Vagina (tissue), 2 donors: ENCODE results near the gene TOMM5. TPM values are rescaled to one million over a fixed set of nuclear protein-coding genes. Genes with fewer than 3 reads are reported as not detected.

Experiments
- DNase-seq, 2 donors: peaks; one replicate each; pipeline ENCODE4 v3.0.0-alpha.2; 2017; ENCODE audit errors: extremely low spot score in 2 of 2
- H3K27ac ChIP-seq: fragments of 200-600 bp; sonication (generic); one replicate; pipeline ENCODE4 v1.5.1; 2019
- H3K27me3 ChIP-seq: fragments of 200-600 bp; sonication (generic); one replicate; pipeline ENCODE4 v1.5.1; 2019
- H3K36me3 ChIP-seq, 2 donors: fragments of 200-600 bp; sonication (generic); one replicate each; pipeline ENCODE4 v1.5.1; 2017 to 2019
- H3K4me1 ChIP-seq: fragments of 200-600 bp; sonication (generic); one replicate; pipeline ENCODE4 v1.5.1; 2019
- H3K4me3 ChIP-seq, 2 donors: fragments of 200-600 bp; sonication (generic); 1 replicate in 1 of 2; 2 replicates in 1 of 2; pipeline ENCODE4 v1.5.1; 2016 to 2019
- H3K9me3 ChIP-seq: fragments of 200-600 bp; sonication (generic); one replicate; pipeline ENCODE4 v1.5.1; 2019
- CTCF ChIP-seq, 3 experiments: fragments of 450-650 bp in 2 of 3; fragments of 200-600 bp in 1 of 3; sonication (generic) in 1 of 3; IDR thresholded peaks; one replicate each; pipeline ENCODE4 v1.5.1; 2017 to 2019; ENCODE audit warnings: antibody characterized with exemption in 3 of 3, mild to moderate bottlenecking in 2 of 3, moderate library complexity in 2 of 3
- POLR2A ChIP-seq, 2 donors: fragments of 450-650 bp; IDR thresholded peaks; one replicate each; pipeline ENCODE4 v1.6.1; 2017; ENCODE audit warnings: antibody characterized with exemption in 2 of 2, mild to moderate bottlenecking in 2 of 2, moderate library complexity in 2 of 2
- POLR2AphosphoS5 ChIP-seq, 2 donors: sonication (generic); formaldehyde crosslinking; IDR thresholded peaks; one replicate each; pipeline ENCODE4 v1.9.0; 2017; ENCODE audit warnings: antibody characterized with exemption in 2 of 2, mild to moderate bottlenecking in 2 of 2, low read depth in 1 of 2; ENCODE audit not compliant: insufficient read depth in 1 of 2
- intact Hi-C: fragments of 100-400 bp; cut with DNase I; formaldehyde crosslinking; loops from one replicate; pipeline ENCODE4 v1.15.1; 2023
- total RNA-seq: library from RNA; depleted of rRNA; stranded (reverse); fragments of >200 nt; gene quantifications from one replicate; pipeline ENCODE4 v1.2.3, GENCODE V29; 2016

Gene TOMM5
- total RNA-seq, 1 donor from 2014 or later = 70.7 TPM

GRCh38 chr9:37549527-37549926 is 42.9 kb downstream of the TOMM5 start:
- no peak for TF ChIP-seq POLR2A (IDR thresholded peaks at IDR 0.05)
- no peak for TF ChIP-seq CTCF (IDR thresholded peaks at IDR 0.05)
- TF ChIP-seq POLR2AphosphoS5 (IDR thresholded peaks at IDR 0.05; ENCODE audit: insufficient read depth in 1 of 2, low read depth in 1 of 2) = no peak
- intact Hi-C loops = no loop called here

GRCh38 chr9:37547328-37547878 is 45.0 kb downstream of the TOMM5 start:
- no peaks in the 10 kb centered on the region for H3K9me3 ChIP-seq
- intact Hi-C loops = no loop called here

More at GRCh38 chr9:37549527-37549926, 42.9 kb downstream of the TOMM5 start:
- no peak overlapping the region for H3K27ac ChIP-seq
- H3K4me1 ChIP-seq = peaks cover 9% of the 10 kb centered on the region
- no peak overlapping the region for H3K4me3 ChIP-seq
- H3K9me3 ChIP-seq = no peaks in the 10 kb centered on the region
- no peaks in the 10 kb centered on the region for H3K27me3 ChIP-seq
- DNase-seq = no peak
- H3K36me3 ChIP-seq = no peaks in the 10 kb centered on the region

GRCh38 chr9:37543468-37543867 is 48.9 kb downstream of the TOMM5 start:
- TF ChIP-seq POLR2A (IDR thresholded peaks at IDR 0.05) = no peak
- TF ChIP-seq POLR2AphosphoS5 (IDR thresholded peaks at IDR 0.05; ENCODE audit: insufficient read depth in 1 of 2, low read depth in 1 of 2) = no peak
- TF ChIP-seq CTCF (IDR thresholded peaks at IDR 0.05) = no peak
- H3K27ac ChIP-seq = no peak overlapping the region
- no peaks in the 10 kb centered on the region for H3K9me3 ChIP-seq
- peaks cover 10% of the 10 kb centered on the region for H3K4me1 ChIP-seq
- H3K36me3 ChIP-seq = no peaks in the 10 kb centered on the region
- intact Hi-C loops = no loop called here
- DNase-seq = no peak
- no peaks in the 10 kb centered on the region for H3K27me3 ChIP-seq
- no peak overlapping the region for H3K4me3 ChIP-seq

More at GRCh38 chr9:37547328-37547878, 45.0 kb downstream of the TOMM5 start:
- TF ChIP-seq POLR2A (IDR thresholded peaks at IDR 0.05) (no peak), POLR2AphosphoS5 (IDR thresholded peaks at IDR 0.05; ENCODE audit: insufficient read depth in 1 of 2, low read depth in 1 of 2) (no peak), CTCF (IDR thresholded peaks at IDR 0.05) (no peak)
- Histone ChIP-seq H3K4me3 (no peak overlapping the region), H3K27ac (no peak overlapping the region), H3K4me1 (peaks cover 9% of the 10 kb centered on the region), H3K36me3 (no peaks in the 10 kb centered on the region), H3K27me3 (no peaks in the 10 kb centered on the region)
- no peak for DNase-seq

GRCh38 chr9:37542895-37543294 is 49.5 kb downstream of the TOMM5 start:
- Histone ChIP-seq H3K4me1 (peaks cover 10% of the 10 kb centered on the region), H3K27me3 (no peaks in the 10 kb centered on the region), H3K9me3 (no peaks in the 10 kb centered on the region), H3K4me3 (no peak overlapping the region), H3K36me3 (no peaks in the 10 kb centered on the region), H3K27ac (no peak overlapping the region)
- DNase-seq = no peak
- TF ChIP-seq POLR2AphosphoS5 (IDR thresholded peaks at IDR 0.05; ENCODE audit: insufficient read depth in 1 of 2, low read depth in 1 of 2) = no peak
- TF ChIP-seq POLR2A (IDR thresholded peaks at IDR 0.05) = no peak
- no peak for TF ChIP-seq CTCF (IDR thresholded peaks at IDR 0.05)
- intact Hi-C loops = no loop called here

GRCh38 chr9:37542488-37542887 is 49.9 kb downstream of the TOMM5 start:
- DNase-seq = no peak
- H3K27me3 ChIP-seq = no peaks in the 10 kb centered on the region
- H3K9me3 ChIP-seq = no peaks in the 10 kb centered on the region
- no peaks in the 10 kb centered on the region for H3K36me3 ChIP-seq
- H3K27ac ChIP-seq = no peak overlapping the region
- H3K4me1 ChIP-seq = peaks cover 10% of the 10 kb centered on the region
- TF ChIP-seq CTCF (IDR thresholded peaks at IDR 0.05) (no peak), POLR2A (IDR thresholded peaks at IDR 0.05) (no peak), POLR2AphosphoS5 (IDR thresholded peaks at IDR 0.05; ENCODE audit: insufficient read depth in 1 of 2, low read depth in 1 of 2) (no peak)
- H3K4me3 ChIP-seq = no peak overlapping the region
- intact Hi-C loops = no loop called here
